ENCODE results near the gene VAMP5. TPM values are rescaled to one million over a fixed set of nuclear protein-coding genes. Genes with fewer than 3 reads are reported as not detected.
A peak's percentile ranks its signal among the peaks of the same experiment; 100 is the strongest.

VAMP5 gene
- total and polyA plus RNA-seq, 9 of the 15 experiments (the other 6 are each of a cell fraction or from before 2014, with no cell fraction given): 0.54 to 1.9 (median 1.5) TPM; not detected in 2

DNA sequence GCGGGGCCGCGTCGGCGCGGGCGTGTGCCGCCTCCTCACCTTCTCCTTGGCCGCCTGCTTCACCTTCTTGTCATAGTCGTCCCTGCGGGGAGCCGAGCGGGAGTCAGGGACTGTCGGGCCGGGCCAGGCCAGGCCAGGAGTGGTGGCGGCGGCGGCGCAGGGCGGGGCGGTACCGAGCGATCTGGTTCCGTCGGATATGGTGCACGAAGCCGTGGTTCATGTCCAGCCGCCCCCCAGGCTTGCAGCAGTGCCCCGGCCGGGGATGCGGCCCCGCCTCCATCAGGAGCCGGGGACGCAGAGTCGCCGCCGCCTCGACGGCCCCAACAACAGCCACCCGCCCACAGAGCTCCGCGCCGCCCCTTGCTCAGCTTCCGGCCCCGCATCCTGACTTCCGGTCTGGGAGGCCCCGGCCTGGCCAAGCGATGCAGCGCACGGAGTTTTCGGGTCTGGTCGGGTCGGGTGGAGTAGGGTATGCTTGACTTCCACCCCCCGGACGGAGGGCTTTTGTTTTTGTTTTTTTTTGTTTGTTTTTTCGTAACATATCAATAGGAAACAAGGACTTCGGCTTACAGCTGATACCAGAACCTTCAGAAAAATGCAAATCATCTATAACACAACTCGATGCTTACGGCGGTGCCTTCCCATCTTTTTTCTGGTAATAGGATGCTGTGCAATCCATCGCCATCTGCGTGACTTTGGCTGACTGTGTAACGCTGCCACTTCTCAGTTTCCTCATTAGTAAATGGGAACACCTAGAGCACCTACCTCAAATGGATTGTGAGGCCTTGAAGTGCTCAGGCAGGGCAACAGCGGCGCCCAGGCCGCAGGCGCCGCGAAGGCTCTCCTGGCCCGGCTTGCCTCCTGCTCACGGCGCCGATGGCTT is 27.7 kb downstream of the VAMP5 start, which contains the start of gene C2orf68 (continued):
- TF ChIP-seq GABPA (tag; conservative IDR thresholded peaks at IDR 0.05; ENCODE audit: low read depth) (peak; percentile 98), NFXL1 (CRISPR knock-in tag; IDR thresholded peaks at IDR 0.05) (no peak), NELFE (IDR thresholded peaks at IDR 0.05; ENCODE audit: insufficient read depth, insufficient read length) (no peak), HDAC2 (IDR thresholded peaks at IDR 0.05) (no peak; the same call in 1 of the 2 replicates), CXXC5 (CRISPR knock-in tag; IDR thresholded peaks at IDR 0.05) (peak; percentile 83), ZNF77 (CRISPR knock-in tag; IDR thresholded peaks at IDR 0.05) (no peak), ESRRB (CRISPR knock-in tag; IDR thresholded peaks at IDR 0.05; ENCODE audit: borderline replicate concordance) (no peak), ZC3H4 (CRISPR knock-in tag; IDR thresholded peaks at IDR 0.05; ENCODE audit: borderline replicate concordance) (no peak), FUS (optimal IDR thresholded peaks at IDR 0.05; ENCODE audit: low read depth, low read length) (peak; percentile 24), ZBTB8A (IDR thresholded peaks at IDR 0.05; ENCODE audit: partially characterized antibody) (no peak), NFYB (IDR thresholded peaks at IDR 0.05; ENCODE audit: extremely low read depth, insufficient read length) (no peak), CREB3L1 (IDR thresholded peaks at IDR 0.05; ENCODE audit: borderline replicate concordance, low read depth) (peak; percentile 20; the same call in 1 of the 2 replicates), FOXJ3 (CRISPR knock-in tag; IDR thresholded peaks at IDR 0.05) (no peak)
- TF ChIP-seq, protein P1, sequence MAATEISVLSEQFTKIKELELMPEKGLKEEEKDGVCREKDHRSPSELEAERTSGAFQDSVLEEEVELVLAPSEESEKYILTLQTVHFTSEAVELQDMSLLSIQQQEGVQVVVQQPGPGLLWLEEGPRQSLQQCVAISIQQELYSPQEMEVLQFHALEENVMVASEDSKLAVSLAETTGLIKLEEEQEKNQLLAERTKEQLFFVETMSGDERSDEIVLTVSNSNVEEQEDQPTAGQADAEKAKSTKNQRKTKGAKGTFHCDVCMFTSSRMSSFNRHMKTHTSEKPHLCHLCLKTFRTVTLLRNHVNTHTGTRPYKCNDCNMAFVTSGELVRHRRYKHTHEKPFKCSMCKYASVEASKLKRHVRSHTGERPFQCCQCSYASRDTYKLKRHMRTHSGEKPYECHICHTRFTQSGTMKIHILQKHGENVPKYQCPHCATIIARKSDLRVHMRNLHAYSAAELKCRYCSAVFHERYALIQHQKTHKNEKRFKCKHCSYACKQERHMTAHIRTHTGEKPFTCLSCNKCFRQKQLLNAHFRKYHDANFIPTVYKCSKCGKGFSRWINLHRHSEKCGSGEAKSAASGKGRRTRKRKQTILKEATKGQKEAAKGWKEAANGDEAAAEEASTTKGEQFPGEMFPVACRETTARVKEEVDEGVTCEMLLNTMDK (IDR thresholded peaks at IDR 0.05; ENCODE audit: borderline replicate concordance, insufficient read depth, low read depth, low read length, poor library complexity, severe bottlenecking): no peak
- TF ChIP-seq, protein P2, sequence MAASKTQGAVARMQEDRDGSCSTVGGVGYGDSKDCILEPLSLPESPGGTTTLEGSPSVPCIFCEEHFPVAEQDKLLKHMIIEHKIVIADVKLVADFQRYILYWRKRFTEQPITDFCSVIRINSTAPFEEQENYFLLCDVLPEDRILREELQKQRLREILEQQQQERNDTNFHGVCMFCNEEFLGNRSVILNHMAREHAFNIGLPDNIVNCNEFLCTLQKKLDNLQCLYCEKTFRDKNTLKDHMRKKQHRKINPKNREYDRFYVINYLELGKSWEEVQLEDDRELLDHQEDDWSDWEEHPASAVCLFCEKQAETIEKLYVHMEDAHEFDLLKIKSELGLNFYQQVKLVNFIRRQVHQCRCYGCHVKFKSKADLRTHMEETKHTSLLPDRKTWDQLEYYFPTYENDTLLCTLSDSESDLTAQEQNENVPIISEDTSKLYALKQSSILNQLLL (CRISPR knock-in tag; IDR thresholded peaks at IDR 0.05; ENCODE audit: borderline replicate concordance): no peak
- TF ChIP-seq, protein P3, sequence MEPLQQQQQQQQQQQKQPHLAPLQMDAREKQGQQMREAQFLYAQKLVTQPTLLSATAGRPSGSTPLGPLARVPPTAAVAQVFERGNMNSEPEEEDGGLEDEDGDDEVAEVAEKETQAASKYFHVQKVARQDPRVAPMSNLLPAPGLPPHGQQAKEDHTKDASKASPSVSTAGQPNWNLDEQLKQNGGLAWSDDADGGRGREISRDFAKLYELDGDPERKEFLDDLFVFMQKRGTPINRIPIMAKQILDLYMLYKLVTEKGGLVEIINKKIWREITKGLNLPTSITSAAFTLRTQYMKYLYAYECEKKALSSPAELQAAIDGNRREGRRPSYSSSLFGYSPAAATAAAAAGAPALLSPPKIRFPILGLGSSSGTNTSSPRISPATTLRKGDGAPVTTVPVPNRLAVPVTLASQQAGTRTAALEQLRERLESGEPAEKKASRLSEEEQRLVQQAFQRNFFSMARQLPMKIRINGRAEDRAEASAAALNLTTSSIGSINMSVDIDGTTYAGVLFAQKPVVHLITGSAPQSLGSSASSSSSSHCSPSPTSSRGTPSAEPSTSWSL (CRISPR knock-in tag; IDR thresholded peaks at IDR 0.05; ENCODE audit: borderline replicate concordance): no peak
- TF ChIP-seq, protein P4, sequence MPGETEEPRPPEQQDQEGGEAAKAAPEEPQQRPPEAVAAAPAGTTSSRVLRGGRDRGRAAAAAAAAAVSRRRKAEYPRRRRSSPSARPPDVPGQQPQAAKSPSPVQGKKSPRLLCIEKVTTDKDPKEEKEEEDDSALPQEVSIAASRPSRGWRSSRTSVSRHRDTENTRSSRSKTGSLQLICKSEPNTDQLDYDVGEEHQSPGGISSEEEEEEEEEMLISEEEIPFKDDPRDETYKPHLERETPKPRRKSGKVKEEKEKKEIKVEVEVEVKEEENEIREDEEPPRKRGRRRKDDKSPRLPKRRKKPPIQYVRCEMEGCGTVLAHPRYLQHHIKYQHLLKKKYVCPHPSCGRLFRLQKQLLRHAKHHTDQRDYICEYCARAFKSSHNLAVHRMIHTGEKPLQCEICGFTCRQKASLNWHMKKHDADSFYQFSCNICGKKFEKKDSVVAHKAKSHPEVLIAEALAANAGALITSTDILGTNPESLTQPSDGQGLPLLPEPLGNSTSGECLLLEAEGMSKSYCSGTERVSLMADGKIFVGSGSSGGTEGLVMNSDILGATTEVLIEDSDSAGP (CRISPR knock-in tag; IDR thresholded peaks at IDR 0.05): 0 out of 2 replicates have a peak, but pooled peaks have one; percentile 28

Data from K562 (cell line).